Pancreas (tissue), 10 donors: Measurements from ENCODE around the gene OTULINL. TPM values are rescaled to one million over a fixed set of nuclear protein-coding genes. Genes with fewer than 3 reads are reported as not detected.

ENCODE experiments used
- ATAC-seq, 4 donors: fragments of 200-7000 bp; cut with Tn5 transposase; one replicate each; pipeline versions ENCODE4 v1.8.0 to v1.9.1; 2020; ENCODE audit warnings: mild to moderate bottlenecking in 4 of 4, moderate library complexity in 4 of 4
- DNase-seq, 6 donors: peaks; one replicate each; pipeline ENCODE4 v3.0.0-alpha.2; 2020
- FAIRE-seq: peaks from 2 replicates; lab custom pipeline; 2012; peaks lifted over from hg19 to GRCh38; lab: Jason Lieb, UNC
- H3K27ac ChIP-seq, 4 donors: fragments of 200-600 bp; sonication (generic); 1 replicate in 3 of 4; 2 replicates in 1 of 4; pipeline versions ENCODE4 v1.5.0 to v1.8.0; 2020
- H3K27me3 ChIP-seq, 4 donors: fragments of 200-600 bp; one replicate each; pipeline ENCODE4 v1.8.0; 2021
- H3K36me3 ChIP-seq, 3 donors: fragments of 200-600 bp; sonication (generic) in 1 of 3; one replicate each; pipeline versions ENCODE4 v1.5.0 to v1.8.0; 2020 to 2021
- H3K4me1 ChIP-seq, 3 donors: fragments of 200-600 bp; one replicate each; pipeline ENCODE4 v1.8.0; 2021
- H3K4me3 ChIP-seq, 4 donors: fragments of 200-600 bp; sonication (generic) in 2 of 4; one replicate each; pipeline versions ENCODE4 v1.5.0 to v1.8.0; 2020 to 2021
- H3K9me3 ChIP-seq, 4 donors: fragments of 200-600 bp; one replicate each; pipeline ENCODE4 v1.8.0; 2021
- WGBS, 2 donors: extraction: QIAGEN DNeasy Blood & Tissue Kit; methylation state at CpG; one replicate each; pipeline ENCODE4 v1.1.7; 2013; 5-methylcytosine and 5-hydroxymethylcytosine counted together
- intact Hi-C, 3 donors: fragments of 100-400 bp; cut with DNase I; formaldehyde crosslinking; loops; one replicate each; pipeline versions ENCODE4 v1.11.1 to v1.14.2; 2022
- polyA plus RNA-seq, 2 donors: library from polyadenylated mRNA; stranded (reverse); fragments of 200-250 nt; gene quantifications; one replicate each; pipeline ENCODE4 v1.2.3, GENCODE V29; 2013
- total RNA-seq, 6 donors: library from RNA; stranded (reverse); fragmentation: NEBNext Ultra II Directional in 4 of 6; extraction: Animal tissue kit (Norgen Biotek cat#: 25700) in 4 of 6; gene quantifications; one replicate each; pipeline versions ENCODE4 v1.2.1 to v1.2.4, GENCODE V29; 2021 to 2023
- TF ChIP-seq, protein P1 (sequence below), 4 donors: fragments of 200-600 bp; sonication (generic) in 3 of 4; IDR thresholded peaks; one replicate each; pipeline versions ENCODE4 v1.5.0 to v1.8.0; 2021; ENCODE audit warnings: antibody characterized with exemption in 4 of 4
- donor health status: healthy with polysubstance abuse.
- donor health status: DM: no; HTN: no; CAD: no; lungs with moderate emphysema.
- donor health status: DM: no; HTN: no; CAD: no.
- donor health status: control.
- donor health status: control.
- donor health status: Bipolar disorder and iron deficiency.
- donor health status: DM: yes; HTN: yes; CAD: no.
- donor health status: DM: no; HTN: no; CAD: no.
- donor health status: DM: no; HTN: no; CAD: no.
- donor health status: DM: yes; HTN: yes; CAD: no.

Gene OTULINL
- total and polyA plus RNA-seq, 8 donors = 4.6 to 24.2 (median 13.0) TPM

DNA sequence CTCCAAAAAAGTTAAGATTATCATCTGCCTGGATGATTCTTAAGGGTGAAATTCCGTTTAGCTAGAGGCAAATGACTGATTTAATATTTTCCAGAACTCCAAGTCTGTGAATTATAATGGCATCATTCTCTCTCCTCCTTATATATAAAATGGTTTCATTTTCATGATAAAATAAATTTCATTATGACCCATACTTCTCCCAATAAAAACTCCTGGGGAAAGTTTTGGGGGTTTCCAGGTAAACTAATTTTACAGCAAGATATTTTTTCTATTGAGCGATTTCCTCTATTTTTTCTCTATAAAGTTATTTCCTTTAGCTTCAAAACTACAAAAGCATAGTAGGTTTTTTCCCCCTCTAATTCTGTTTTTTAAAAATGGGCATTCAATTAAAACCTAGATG lies 75.3 kb downstream of the OTULINL start:
- Histone ChIP-seq H3K4me1 (no peaks in the 10 kb centered on the region), H3K4me3 (no peak overlapping the region), H3K27me3 (no peaks in the 10 kb centered on the region), H3K9me3 (no peaks in the 10 kb centered on the region), H3K36me3 (no peaks in the 10 kb centered on the region), H3K27ac (no peak overlapping the region)
- DNase-seq = no peak
- no peak for FAIRE-seq
- ATAC-seq = no peak
- 49 to 65% methylated on average over 2 of the region's 2 CpGs for WGBS, 2 donors
- intact Hi-C loops = no loop called here
- TF ChIP-seq, protein P1, sequence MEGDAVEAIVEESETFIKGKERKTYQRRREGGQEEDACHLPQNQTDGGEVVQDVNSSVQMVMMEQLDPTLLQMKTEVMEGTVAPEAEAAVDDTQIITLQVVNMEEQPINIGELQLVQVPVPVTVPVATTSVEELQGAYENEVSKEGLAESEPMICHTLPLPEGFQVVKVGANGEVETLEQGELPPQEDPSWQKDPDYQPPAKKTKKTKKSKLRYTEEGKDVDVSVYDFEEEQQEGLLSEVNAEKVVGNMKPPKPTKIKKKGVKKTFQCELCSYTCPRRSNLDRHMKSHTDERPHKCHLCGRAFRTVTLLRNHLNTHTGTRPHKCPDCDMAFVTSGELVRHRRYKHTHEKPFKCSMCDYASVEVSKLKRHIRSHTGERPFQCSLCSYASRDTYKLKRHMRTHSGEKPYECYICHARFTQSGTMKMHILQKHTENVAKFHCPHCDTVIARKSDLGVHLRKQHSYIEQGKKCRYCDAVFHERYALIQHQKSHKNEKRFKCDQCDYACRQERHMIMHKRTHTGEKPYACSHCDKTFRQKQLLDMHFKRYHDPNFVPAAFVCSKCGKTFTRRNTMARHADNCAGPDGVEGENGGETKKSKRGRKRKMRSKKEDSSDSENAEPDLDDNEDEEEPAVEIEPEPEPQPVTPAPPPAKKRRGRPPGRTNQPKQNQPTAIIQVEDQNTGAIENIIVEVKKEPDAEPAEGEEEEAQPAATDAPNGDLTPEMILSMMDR (IDR thresholded peaks at IDR 0.05) = no peak

DNA sequence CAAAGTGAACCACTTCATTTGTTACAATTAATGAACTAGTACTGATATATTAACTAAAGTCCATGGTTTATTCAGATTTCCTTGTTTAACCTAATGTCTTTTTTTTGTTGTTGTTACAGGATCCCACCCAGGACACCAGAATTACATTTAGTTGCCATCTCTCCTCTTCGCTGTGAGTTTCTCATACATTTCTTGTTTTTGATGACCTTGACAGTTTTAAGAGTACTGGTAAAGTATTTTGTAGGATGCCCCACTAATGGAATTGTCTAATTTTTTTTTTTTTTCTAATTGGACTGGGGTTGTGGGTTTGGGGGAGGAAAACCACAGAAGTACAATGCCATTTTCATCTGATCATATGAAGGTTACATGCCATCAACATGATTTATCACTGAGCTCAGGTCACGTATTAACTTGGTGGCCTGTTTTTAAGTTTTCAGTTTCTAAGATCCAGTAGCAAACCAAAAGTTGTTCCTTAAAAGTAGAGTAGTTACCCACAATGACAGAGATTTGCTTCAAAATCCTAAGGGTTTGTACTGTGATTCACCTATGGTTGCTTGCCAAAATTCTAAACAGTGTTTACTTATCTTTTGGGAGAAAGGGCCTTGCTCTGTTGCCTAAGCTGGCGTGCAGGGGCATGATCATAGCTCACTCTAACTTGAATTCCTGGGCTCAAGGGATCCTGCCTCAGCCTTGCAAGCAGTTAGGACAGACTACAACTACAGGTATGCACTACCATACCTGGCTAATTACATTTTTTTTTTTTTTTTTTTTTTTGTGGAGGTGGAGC lies 78.4 kb downstream of the OTULINL start:
- no peak for DNase-seq
- intact Hi-C loops = no loop called here
- TF ChIP-seq, protein P1 (IDR thresholded peaks at IDR 0.05) = no peak
- 74 to 76% methylated on average over 3 of the region's 3 CpGs for WGBS, 2 donors
- Histone ChIP-seq H3K4me1 (peaks cover 0 to 4% (median 0%) of the 10 kb centered on the region in 3 donors), H3K9me3 (no peaks in the 10 kb centered on the region), H3K4me3 (no peak overlapping the region), H3K36me3 (no peaks in the 10 kb centered on the region), H3K27me3 (no peaks in the 10 kb centered on the region), H3K27ac (peak overlapping the region in 2 of 4 donors; percentile 5 to 13)
- no peak for ATAC-seq
- FAIRE-seq = no peak

DNA sequence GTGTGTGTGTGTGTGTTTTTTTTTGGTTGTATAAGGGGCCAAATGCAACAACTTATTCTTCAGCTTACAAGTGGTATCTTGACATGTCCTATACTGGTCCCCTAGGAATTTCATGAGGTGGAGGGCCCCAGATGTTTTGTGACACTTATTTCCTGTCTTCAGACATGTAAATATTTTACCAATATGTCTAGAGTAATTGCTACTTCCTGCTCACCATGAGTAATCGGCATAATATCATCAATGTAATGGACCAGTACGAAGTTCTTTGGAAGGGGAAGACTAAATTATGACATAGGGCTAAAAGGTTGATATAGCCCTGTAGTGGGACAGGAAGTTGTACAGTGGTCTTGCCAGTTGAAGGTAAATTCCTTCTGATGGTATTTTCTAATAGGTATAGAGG lies 79.2 kb downstream of the OTULINL start:
- DNase-seq (no peak), ATAC-seq (no peak), FAIRE-seq (no peak)
- intact Hi-C loops = no loop called here
- no peaks in the 10 kb centered on the region for H3K9me3 ChIP-seq
- 74 to 78% methylated on average over 2 of the region's 2 CpGs for WGBS, 2 donors
- peaks cover 2 to 8% (median 4%) of the 10 kb centered on the region in 3 donors for H3K4me1 ChIP-seq
- H3K27ac ChIP-seq = peak overlapping the region in 1 of 4 donors; percentile 13
- TF ChIP-seq, protein P1 (IDR thresholded peaks at IDR 0.05) = no peak
- no peaks in the 10 kb centered on the region for H3K36me3 ChIP-seq
- no peak overlapping the region for H3K4me3 ChIP-seq
- H3K27me3 ChIP-seq = no peaks in the 10 kb centered on the region

Other genes starting within 250 kb of the OTULINL start
- 10 to 100 TPM in 5 of 6 donors, 1 to 10 TPM in 1; 9.1 to 21.6 (median 12.9) TPM for gene OTULIN, start 82.9 kb downstream of the OTULINL start, total RNA-seq
- gene OTULIN, start 82.9 kb downstream of the OTULINL start, polyA plus RNA-seq = 1 to 10 TPM; 4.7 to 4.8 TPM